GOT3 (cell line): ENCODE results near the gene GAB4.
"Not testable (repeated sequence)": the region's sequence is repeated elsewhere in the genome, so short reads cannot be mapped to it uniquely, and the experiment has no call there.

Source experiments
- DNase-seq: peaks from one replicate; lab custom pipeline; 2025; ENCODE audit warnings: mixed read lengths; lab: John Stamatoyannopoulos, UW

GAB4 gene, protein sequence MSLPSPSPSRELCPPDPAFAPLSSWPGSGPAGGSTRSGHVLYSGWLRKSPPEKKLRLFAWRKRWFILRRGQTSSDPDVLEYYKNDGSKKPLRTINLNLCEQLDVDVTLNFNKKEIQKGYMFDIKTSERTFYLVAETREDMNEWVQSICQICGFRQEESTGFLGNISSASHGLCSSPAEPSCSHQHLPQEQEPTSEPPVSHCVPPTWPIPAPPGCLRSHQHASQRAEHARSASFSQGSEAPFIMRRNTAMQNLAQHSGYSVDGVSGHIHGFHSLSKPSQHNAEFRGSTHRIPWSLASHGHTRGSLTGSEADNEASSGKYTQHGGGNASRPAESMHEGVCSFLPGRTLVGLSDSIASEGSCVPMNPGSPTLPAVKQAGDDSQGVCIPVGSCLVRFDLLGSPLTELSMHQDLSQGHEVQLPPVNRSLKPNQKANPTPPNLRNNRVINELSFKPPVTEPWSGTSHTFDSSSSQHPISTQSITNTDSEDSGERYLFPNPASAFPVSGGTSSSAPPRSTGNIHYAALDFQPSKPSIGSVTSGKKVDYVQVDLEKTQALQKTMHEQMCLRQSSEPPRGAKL

DNA sequence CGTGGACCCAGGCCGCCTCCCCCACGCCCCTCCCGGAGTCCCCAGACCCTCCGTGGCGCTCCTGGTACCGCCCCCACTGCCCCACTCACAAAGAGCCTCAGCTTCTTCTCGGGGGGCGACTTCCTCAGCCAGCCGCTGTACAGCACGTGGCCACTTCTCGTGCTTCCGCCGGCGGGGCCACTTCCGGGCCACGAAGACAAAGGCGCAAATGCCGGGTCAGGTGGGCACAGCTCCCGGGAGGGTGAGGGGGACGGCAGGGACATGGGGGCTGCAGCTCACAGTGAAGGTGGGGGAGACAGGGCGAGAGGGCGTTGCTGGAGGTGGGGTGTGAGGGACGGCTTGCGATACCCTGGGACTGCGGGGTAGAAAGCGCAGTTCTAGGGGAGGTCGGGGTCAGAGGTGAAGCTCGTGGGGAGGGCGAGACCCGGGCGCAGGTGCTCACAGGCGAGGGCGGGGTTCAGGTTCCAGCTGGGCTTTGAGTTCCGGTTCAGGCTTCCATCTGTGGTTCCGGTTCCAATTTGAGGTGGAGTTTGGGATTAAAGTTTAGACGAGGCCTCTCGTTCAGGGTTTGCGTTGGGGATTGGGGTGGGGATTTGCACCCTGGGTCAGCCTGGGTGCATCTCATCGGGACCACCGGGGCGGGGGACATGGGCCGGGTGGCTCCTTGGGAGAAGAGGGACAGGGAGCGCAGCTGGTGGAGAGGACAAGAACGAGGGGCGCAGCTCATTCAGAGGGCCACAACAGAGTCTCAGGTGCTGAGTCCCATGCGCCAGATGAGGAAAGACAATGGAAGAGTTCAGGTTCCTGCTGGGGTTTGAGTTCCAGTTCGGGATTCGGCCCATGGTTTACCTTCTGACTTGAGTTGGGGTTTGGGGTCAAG lies at the start of gene GAB4:
Gene GAB4, minus strand, starts transcription at position 371 of the 880 bp plus-strand sequence. Its CDS starts 108 bp downstream, at position 263.
- DNase-seq, result no peak

DNA sequence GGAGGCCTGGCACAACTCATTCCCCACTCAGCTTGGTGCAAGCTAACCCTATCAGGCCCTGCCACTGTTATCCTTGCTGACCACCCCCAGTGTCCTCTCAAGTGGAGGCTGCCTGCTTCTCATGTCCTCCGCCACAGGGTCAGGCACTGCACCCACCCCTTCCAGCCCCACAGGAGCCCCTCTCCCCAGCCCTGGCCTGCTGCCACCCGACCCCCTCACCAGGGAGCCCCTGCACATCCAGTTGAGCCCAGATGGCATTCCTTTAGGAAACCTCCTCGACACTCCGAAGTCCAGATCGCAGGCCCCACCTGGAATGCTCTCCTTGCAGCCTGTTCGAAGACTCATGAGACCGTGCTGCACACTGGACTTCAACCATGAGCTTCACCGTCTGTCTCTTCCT lies 48.8 kb upstream of the GAB4 start:
- DNase-seq, result no peak

DNA sequence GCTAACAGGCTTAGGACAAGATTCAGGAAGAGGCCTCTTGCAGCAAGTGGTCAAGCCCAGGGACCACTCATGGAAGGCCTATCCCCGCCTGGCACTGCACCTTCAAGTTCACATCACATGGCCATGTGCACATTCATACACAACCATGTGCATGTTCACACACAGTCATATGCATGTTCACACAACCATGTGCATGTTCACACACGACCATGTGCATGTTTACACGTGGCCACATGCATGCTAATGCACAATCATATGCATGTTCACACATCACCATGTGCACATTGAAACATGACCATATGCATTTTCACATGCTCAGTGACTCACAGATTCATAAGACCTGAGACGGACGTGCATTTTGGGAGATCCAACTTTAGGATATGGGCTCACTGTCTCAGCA lies 48.0 kb upstream of the GAB4 start:
- DNase-seq, result no peak

DNA sequence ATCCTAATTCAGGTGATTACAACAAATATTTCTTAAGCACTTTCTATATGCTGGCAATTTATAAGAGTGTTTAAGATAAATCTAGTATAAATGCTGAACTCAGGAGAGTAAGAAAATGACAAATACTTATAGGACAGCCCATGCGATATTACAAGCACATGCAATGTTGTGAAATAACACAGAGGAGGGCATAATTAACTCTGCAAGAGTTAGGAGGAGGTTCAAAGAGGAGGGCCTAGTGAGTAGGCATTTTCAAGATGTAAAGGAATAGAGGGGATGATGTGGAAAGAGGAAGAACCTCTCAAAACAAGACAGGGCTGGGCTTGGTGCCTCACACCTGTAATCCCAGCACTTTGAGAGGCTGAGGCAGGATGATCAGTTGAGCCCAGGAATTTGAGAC lies 39.6 kb upstream of the GAB4 start:
- no peak for DNase-seq

DNA sequence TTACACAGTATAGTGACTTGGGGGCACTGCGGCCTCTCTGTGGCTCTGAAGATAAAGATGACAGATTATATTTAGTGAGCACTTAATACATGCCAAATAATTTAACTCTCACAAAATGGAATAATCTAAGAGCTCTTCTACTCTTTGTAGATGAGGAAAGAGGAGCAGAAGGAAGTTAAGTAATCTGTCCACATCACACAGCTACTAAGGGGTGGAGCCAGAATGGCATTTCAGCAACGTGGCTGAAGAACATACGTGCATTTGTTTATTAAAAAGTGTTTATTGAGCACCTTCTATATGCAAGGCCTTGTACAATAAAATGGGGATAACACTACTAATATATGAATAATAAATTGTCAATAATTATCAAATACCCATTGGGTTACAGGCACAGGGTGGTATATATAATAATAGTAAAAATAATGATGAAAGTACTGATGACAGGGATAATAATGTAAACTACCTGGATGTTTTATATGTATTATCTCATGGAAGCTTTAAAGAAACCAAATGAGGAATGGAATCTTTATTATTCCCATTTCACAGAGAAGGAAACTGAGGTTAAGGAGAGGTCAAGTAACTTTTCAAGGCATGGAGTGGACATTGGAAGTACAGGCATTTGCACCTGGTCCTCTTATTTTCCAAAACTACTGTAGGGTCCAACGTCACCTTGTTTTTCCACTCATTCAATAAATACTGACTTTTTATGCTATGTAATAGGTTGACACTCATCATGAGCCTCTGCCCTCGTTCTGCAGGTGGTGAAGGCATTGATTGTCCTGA lies 38.7 kb upstream of the GAB4 start:
- DNase-seq, result no peak

DNA sequence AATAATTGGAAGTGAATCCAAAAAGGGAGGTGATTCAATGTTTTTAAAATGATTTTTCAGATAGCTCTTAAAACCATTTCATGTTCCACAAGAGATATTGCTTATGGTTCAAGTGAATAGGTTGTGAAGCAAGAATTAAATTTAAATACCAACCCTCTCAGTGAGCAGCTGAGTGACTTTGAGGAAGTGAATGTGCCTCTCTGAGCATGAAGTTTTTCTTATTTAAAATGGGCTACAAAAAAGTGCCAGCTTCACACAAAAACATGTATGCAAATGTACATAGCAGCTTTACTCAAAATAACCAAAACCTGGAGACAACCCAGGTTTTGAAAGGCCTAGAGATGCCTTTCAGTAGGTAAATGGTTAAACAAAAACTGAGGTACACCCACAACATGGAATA lies 35.5 kb upstream of the GAB4 start:
- DNase-seq, result no peak

DNA sequence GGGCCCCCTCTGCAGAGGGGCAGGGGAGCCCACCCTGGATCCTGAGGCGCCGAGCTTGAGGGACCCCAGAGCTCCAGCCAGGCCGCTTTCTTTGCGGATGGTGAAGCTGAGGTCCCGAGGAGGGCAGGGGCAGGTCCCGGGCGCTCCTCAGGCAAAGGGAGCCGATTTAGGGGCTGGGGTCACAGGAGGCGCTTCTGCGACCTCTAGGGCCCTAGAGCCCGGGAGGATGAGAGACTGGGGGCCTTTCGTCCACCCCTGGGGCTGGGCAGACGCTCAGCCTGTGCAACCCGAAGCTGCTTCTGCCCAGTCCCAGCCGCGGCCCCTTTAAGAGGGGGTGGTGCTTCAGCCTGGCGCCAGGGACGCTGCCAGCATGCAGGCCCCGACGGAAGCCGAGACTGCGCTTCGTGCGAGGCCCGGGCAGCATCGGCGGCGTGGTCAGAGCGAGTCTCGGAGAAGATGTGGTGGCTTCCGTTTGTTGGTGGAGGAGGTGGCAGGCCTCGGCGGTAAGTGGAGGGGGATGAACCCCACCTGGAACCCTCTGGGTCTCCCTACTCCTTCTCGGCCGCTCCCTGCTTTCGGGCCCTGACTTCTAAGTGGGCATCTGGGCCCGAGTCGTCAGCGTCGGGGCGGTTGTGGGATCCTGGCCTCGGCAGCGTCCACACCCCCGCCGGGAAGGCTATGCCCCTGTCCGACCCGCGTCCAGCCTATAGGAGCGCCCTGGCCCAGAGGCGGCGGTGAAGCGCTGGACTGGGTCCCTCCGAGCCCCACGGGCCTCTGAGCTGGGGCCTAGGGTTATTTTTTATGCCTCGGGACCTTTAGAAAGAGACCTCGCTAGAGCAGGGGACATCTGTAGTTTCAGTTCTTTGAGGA lies 29.1 kb upstream of the GAB4 start:
- not testable (repeated sequence) for DNase-seq

DNA sequence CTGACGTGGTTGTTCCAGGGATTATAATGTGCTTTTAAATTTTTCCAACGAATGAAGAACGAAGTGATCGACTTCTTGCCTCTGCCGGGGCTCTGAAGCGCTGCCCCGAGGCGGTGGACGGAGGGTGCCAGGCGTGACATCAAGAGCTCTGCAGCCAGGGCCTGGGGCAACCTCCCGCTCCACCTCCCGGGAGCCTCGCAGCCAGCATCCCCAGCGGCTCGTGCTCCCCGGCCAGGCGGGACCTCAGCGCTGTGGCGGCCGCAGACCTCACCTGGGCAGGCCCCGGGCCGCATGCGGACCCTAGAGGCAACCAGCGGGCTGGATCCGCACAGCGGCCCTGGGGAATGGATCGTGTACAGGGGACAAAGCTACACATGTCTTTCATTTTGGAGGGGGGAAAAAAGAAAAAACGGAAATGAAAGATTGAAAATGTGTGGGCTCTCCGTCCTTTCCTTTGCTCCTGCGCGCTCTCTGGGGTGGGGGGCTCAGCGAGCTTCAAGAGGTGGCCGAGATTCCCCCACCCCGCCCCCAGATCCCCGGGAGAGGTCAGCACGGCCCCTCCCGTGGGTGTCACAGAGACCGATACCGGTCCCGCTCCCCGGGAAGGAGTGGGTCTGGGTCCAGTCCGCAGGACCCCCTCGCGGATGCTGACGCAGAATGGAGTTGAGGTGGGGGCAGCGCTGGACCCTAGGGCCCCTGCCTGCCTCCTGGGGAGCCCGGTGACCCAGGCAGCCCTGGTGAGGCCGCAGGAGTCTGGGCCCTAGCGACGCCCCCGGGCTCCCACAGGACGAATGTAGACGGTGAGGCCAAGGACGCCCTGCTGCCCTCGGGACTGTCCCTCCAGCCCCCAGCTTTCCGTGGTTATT lies 28.2 kb upstream of the GAB4 start:
- not testable (repeated sequence) for DNase-seq

DNA sequence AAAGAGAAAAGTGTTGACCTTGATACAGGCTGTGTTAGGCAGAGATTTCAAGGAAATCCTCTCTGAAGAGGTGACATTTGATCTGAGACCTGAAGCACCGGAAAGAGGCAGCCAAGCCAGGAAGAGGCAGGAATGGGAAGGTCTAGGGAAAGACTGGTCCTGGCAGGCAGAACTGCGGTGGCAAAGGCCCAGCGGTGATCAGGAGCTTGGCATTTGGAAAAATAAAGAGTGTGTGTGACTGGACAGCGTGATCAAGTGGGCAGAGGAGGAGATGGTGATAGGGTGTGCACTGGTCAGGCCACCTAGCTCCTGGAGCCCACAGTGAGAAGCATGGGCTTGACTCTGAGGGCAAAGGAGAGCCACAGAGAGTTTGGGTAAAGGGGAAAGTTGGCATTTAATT lies 27.2 kb upstream of the GAB4 start:
- no peak for DNase-seq

DNA sequence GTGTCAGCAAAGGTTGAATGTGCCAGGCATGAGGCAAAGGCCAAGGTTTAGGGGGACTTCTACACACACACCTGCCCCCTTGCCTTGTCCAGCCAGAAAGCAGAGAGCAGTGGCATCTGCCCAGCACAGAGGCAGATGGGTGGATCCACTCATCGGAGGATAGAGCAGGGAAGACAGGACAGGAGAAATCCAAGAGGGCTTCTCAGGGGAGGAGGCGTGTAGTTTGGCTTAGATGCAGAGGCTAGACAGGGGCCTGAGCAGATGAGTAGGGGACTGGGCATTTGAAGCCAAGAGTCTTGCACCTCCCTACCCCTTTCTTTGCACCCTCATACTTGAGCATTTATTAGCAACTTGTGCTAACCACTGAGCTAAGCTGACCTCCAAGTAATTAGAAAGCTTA lies 26.5 kb upstream of the GAB4 start:
- not testable (repeated sequence) for DNase-seq

DNA sequence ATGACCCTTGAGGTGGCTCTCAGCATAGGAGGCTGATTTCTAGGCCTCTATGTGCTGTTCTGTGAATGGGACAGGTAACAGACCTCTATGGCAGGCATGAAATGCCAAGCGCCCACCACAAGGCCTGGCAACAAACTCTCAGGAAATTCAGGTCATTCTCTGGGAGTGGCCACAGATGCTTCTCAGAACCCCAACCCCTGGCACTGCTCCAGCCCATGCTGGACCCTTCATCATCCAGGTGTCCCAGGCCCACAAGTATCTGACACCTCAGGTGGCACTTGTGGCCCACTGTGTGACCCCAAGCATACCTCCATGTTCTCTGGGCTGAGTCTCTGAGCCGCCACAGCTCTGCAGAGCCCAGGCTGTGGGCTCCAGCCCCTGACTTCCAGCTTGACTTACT lies 24.3 kb upstream of the GAB4 start:
- DNase-seq, result not testable (repeated sequence)

DNA sequence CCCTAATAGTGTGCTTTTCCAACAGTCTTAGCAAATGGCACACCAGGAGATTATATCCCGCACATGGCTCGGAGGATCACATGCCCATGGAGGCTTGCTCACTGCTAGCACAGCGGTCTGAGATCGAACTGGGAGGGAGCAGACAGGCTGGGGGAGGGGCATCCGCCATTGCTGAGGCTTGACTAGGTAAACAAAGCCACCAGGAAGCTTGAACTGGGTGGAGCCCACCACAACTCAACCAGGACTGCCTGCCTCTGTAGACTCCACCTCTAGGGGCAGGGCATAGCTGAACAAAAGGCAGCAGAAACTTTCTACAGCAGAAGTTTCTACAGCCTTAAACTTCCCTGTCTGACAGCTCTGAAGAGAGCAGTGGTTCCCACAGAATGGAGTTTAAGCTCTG lies 16.4 kb upstream of the GAB4 start:
- DNase-seq, result not testable (repeated sequence)

DNA sequence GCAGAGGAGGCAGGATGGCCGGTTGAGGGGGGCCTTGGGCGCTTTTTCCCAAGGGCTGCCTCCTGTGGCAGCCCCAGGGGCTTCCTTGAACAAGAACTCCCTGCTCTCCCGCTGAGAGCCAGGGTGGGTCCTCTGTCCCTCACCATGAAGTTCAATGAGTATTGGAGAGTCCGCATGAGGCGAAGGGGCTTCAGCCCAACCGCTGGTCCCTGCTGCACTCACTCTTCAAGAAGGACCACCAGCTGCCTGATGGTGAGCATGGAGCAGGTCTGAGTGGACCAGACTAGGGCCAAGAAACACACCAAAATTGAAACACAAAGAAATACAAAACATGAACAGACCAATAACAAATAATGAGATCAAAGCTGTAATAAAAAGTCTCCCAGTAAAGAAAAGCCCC lies 7.5 kb upstream of the GAB4 start:
- DNase-seq, result not testable (repeated sequence)

DNA sequence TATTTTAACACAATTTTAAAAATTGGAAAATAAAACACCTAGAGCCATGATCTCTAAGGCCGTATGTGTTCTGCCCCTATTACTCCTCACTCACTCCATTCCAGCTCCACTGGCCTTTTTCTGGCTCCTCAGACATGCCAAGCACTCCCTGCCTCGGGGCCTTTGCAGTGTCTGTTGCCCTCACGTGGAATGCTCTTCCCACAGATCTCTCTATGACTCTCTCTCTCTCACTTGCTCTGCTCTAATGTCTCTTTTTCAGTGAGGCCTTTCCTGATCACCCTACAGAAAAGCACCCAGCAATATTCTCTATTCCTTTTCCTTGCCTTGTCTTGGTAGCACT lies 6.0 kb upstream of the GAB4 start:
- not testable (repeated sequence) for DNase-seq

DNA sequence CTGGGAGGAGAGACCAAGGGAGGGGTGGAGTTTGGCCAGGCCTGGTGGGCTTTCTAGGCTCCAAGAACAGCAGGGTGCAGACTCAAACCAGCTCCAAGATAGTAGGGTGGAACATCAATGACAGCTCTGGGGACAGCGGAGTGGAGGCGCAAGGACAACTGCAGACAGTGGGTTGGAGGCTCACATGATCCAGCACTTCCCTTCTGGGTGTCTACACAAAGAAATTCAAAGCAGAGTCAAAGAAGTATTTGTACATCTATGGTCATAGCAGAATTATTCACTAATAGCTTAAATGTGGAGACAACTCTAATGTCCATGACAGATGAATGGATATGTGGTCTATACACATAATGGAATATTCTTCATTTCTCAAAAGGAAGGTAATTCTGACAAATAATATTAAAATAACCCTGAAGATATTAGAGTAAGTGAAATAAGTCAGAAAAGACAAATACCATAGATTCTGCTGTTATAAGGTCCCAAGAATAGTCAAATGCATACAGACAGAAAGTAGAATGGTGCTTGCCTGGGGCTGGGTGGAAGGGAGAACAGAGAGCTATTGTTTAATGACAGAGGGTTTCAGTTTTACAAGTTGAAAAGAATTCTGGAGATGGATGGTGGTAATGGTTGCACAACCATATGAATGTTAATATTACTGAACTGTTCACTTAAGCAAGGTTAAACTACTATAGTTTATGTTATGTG lies 5.5 kb upstream of the GAB4 start:
- no peak for DNase-seq

DNA sequence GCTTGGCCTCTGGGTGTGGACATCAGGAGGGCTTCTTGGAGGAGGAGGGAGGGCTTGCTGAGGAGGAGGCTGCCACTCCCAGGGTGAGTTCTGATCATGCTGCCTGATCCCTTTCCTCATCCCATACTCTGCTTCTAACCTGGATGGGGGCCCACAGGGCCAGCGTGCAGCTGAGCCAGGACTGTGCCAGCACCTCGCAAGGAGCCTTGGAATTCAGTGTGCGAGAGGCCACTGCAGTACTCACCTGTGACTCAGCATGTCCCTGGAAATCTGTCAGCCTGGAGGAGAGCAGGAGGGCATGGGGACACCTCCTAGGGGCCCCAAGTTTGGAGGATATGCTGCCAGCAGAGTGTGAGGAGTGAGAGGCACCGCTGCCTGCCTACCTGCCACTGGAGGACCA lies 4.2 kb upstream of the GAB4 start:
- no peak for DNase-seq

DNA sequence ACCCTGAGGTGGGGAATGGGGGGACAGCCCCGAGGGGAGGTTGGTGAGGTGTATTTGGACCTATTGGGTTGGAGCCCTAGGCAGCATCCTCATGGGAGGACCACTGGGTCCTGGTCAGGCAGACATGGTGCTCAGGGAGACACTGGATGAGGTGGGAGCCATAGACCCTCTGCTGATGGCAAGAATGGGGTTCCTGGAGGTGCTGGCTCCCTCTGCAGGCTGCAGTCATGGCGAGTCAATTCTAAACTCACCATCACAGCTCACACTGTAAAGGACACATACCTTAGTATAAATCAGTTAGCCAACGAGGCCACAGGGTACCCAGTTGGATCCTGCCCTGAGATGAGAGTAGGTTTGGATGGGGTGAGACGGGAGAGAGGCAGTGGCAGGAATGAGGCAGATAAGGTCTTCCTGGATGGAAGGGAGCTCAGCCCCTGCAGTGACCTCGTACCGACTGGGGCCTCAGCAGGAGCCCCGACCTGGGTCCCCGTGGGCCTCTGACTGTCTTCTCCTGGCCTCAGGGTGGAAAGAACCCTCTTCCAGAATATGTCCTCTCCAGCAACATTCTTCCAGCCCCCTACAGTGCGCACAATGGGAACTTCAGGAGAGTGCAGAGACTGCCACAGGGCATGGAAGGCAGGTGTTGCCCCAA lies 1.7 kb upstream of the GAB4 start:
- DNase-seq, result no peak

DNA sequence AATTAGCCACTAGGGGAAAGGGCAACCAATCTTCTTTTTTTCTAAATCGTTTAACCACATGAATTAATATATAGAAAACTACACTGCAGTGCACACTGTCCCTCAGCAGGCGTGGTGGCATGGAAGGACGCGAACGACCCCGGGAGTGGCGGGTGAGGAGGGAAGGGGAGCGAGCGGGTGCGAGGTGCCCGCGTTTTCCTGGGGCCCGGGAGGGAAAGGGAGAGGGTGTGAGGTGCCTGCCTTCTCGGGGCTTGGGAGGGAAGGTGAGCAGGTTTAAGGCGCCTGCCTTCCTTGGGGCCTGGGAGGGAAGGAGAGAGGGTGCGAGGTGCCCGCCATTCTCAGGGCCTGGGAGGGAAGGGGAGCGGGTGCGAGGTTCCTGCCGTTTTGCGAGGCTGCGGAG lies 765 bp downstream of the GAB4 start:
- no peak for DNase-seq

DNA sequence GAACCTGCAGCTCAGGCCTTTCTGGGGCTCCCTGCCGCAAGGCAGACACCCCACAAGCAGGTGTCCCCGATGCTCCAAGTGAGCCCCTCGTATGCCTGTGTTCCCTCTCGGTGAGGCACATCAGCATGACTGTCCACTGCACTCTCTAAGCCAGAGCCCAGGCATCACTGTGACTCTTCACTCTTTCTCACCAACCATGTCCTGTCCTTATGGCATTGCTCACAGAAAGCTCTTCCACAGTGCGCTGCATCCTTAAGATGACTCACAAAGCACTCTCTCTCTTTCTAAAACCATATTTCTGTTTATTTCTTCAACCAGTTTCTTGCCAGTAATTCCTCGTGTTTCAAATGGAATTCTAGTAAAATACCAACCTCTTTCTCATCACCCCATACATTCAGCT lies 18.1 kb downstream of the GAB4 start:
- no peak for DNase-seq
